Lower leg skin (tissue), 4 donors: ENCODE measurements around the gene RAPGEF4. TPM values are rescaled to one million over a fixed set of nuclear protein-coding genes. Genes with fewer than 3 reads are reported as not detected.
A peak's percentile ranks its signal among the peaks of the same experiment; 100 is the strongest.
"Not testable (repeated sequence)": the region's sequence is repeated elsewhere in the genome, so short reads cannot be mapped to it uniquely, and the experiment has no call there.

Experiments used
- DNase-seq, 2 donors: peaks; one replicate each; pipeline ENCODE4 v3.0.0-alpha.2; 2019; ENCODE audit warnings: low spot score in 2 of 2
- H3K4me3 ChIP-seq: fragments of 200-600 bp; sonication (generic); 2 replicates; pipeline ENCODE4 v1.5.1; 2017; ENCODE audit warnings: mild to moderate bottlenecking, low read depth; ENCODE audit not compliant: poor library complexity, severe bottlenecking
- POLR2A ChIP-seq, 2 donors: fragments of 450-650 bp; IDR thresholded peaks; one replicate each; pipeline ENCODE4 v1.6.1; 2016 to 2017; ENCODE audit warnings: antibody characterized with exemption in 2 of 2, mild to moderate bottlenecking in 1 of 2, moderate library complexity in 1 of 2
- WGBS, 2 donors: methylation state at CpG; one replicate each; pipeline ENCODE4 v1.1.5; 2018; 5-methylcytosine and 5-hydroxymethylcytosine counted together
- intact Hi-C: fragments of 100-400 bp; cut with DNase I; formaldehyde crosslinking; loops from one replicate; pipeline ENCODE4 v1.15.0; 2023; ENCODE audit warnings: low total_unique reads
- total RNA-seq, 4 donors: library from RNA; depleted of rRNA; stranded (reverse); fragments of >200 nt; gene quantifications; one replicate each; pipeline ENCODE4 v1.1.0, GENCODE V29; 2016
- TF ChIP-seq, protein P1 (sequence below), 3 donors: fragments of 450-650 bp; IDR thresholded peaks; one replicate each; pipeline ENCODE4 v1.5.1; 2016; ENCODE audit warnings: antibody characterized with exemption in 3 of 3, mild to moderate bottlenecking in 3 of 3, moderate library complexity in 2 of 3

RAPGEF4 gene
- total RNA-seq, 4 donors from 2014 or later, result 15.5 to 25.8 (median 25.0) TPM

DNA sequence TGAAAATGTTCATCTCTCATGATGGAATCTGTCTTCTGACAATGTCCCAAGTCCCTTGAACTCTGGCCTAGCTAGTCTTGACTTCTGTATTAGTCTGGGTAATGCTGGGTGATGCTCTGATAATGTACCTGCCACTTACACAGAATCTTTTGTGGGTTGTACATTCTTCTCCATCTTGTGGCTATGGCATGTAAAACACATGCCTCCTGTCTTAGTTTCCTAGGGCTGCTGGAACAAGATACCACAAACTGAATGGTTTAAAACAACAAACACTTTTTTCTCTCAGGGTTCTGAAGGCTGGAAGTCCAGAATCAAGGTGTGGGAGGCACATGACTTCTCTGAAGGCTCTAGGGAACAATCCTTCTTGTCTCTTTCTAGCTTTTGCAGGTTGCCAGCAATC lies 57.1 kb downstream of the RAPGEF4 start:
- DNase-seq, result no peak
- no peak overlapping the region for H3K4me3 ChIP-seq
- intact Hi-C loops, result no loop called here
- TF ChIP-seq POLR2A (IDR thresholded peaks at IDR 0.05), result no peak

DNA sequence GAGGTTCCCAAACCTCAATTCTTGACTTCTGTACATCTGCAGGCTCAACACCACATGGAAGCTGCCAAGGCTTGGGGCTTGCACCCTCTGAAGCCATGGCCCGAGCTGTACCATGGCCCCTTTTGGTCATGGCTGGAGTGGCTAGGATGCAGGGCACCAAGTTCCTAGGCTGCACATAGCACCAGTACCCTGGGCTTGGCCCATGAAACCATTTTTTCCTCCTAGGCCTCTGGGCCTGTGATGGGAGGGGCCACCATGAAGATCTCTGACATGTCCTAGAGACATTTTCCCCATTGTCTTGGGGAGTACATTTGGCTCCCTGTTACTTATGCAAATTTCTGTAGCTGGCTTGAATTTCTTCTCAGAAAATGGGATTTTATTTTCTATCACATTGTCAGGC lies 67.7 kb downstream of the RAPGEF4 start:
- not testable (repeated sequence) for H3K4me3 ChIP-seq, DNase-seq
- WGBS, 2 donors, result 67 to 100% methylated on average over 1 of the region's 1 CpG
- intact Hi-C loops, result loop anchor here (5.0 to 10.0 kb wide), 2 partner anchors 221 to 1009 kb away; no protein-coding TSS in a partner anchor

DNA sequence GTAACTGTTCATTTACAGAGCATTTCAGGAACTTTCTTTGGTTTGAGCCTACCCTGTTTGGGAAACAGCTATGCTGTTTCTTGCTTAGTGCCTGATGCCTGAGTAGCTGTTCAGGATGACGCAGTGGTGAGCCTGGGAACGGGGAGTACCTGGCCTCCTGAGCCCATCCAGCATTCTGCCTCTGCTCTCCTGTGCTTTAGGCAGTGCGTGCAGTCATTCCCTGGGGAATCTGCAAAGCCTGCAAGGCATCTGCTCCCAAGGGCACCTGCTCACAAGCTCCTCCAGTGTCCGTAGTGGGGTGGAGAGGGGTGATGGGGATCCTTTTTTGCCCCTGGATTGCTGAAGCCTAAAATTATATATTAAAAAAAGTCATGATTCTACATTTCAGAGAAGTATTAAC lies 68.8 kb downstream of the RAPGEF4 start:
- H3K4me3 ChIP-seq, result no peak overlapping the region
- DNase-seq, result no peak
- WGBS, 2 donors, result 85 to 89% methylated on average over 4 of the region's 4 CpGs
- intact Hi-C loops, result loop anchor here (5.0 to 10.0 kb wide), 2 partner anchors 220 to 1008 kb away; no protein-coding TSS in a partner anchor
- no peak for TF ChIP-seq POLR2A (IDR thresholded peaks at IDR 0.05)
- TF ChIP-seq, protein P1, sequence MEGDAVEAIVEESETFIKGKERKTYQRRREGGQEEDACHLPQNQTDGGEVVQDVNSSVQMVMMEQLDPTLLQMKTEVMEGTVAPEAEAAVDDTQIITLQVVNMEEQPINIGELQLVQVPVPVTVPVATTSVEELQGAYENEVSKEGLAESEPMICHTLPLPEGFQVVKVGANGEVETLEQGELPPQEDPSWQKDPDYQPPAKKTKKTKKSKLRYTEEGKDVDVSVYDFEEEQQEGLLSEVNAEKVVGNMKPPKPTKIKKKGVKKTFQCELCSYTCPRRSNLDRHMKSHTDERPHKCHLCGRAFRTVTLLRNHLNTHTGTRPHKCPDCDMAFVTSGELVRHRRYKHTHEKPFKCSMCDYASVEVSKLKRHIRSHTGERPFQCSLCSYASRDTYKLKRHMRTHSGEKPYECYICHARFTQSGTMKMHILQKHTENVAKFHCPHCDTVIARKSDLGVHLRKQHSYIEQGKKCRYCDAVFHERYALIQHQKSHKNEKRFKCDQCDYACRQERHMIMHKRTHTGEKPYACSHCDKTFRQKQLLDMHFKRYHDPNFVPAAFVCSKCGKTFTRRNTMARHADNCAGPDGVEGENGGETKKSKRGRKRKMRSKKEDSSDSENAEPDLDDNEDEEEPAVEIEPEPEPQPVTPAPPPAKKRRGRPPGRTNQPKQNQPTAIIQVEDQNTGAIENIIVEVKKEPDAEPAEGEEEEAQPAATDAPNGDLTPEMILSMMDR (IDR thresholded peaks at IDR 0.05), result no peak

DNA sequence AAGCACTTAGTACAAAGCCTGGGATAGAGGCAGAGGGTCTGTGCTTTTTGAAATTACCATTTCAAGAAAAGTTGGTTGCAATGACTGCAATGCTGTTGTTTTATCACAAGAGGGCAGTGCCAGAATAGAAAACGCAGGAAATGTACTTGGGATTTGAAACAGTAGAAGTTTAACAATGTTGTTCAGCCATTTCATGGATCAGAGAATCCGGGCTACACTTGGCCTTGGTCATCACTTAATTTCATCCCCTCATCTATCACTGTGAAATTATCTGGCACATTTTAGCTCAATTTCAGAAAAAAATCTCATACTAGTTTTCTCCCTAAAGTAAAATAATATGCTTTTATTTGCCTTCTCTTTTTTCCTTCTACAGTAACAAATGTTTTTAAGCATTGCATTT lies 70.8 kb downstream of the RAPGEF4 start:
- TF ChIP-seq POLR2A (IDR thresholded peaks at IDR 0.05), result no peak
- TF ChIP-seq, protein P1 (IDR thresholded peaks at IDR 0.05), result peak in 1 of 3 donors; percentile 20
- intact Hi-C loops, result loop anchor here (10.0 kb wide), 1 partner anchor 218 kb away; no protein-coding TSS in a partner anchor
- H3K4me3 ChIP-seq, result no peak overlapping the region
- no peak for DNase-seq
- WGBS, 2 donors, result 0% methylated on average over 2 of the region's 2 CpGs

DNA sequence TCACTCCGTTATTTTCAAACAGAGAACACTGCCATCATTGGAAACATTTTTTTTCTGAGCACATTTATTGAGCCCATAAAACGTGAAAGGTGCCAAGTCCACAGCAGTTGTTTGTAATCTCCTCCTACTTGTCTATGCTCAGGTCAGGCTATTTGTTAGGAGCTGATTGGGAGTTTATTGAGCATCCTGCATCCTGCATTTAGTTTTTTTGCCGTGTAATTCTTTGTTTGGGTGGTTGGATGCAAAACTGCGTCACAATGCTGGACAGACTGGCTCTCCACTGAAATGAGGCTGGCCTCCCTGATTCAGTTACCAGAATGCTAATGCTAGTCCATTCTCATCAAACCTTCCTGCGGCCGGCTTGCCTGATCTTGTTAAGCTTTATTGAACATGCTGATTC lies 71.4 kb downstream of the RAPGEF4 start:
- WGBS, 2 donors, result 42 to 51% methylated on average over 6 of the region's 6 CpGs
- DNase-seq, result no peak
- intact Hi-C loops, result loop anchor here (10.0 kb wide), 1 partner anchor 218 kb away; no protein-coding TSS in a partner anchor
- TF ChIP-seq POLR2A (IDR thresholded peaks at IDR 0.05), result no peak
- TF ChIP-seq, protein P1 (IDR thresholded peaks at IDR 0.05), result no peak
- no peak overlapping the region for H3K4me3 ChIP-seq

DNA sequence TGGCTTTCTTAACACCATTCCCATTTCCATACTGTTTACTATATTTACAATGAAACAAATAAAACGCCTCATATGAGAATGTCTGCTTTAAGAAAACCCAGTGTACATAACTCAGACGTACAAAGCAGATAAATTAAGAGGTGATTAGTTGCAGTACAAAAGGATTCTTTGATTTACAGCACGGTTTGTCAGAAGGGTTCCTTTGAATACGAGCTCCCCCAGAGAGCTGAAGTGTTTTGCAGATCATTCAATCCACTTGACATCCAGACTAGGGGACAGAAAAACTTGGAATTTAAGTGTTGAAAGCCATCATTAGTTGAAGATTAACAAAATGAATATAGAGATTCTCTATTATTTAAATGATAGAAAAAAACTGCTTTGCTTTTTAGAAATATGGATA lies 72.5 kb downstream of the RAPGEF4 start:
- WGBS, 2 donors, result 87 to 91% methylated on average over 4 of the region's 4 CpGs
- intact Hi-C loops, result loop anchor here (10.0 kb wide), 1 partner anchor 217 kb away; no protein-coding TSS in a partner anchor
- no peak for DNase-seq
- TF ChIP-seq, protein P1 (IDR thresholded peaks at IDR 0.05), result no peak
- no peak for TF ChIP-seq POLR2A (IDR thresholded peaks at IDR 0.05)
- H3K4me3 ChIP-seq, result no peak overlapping the region

DNA sequence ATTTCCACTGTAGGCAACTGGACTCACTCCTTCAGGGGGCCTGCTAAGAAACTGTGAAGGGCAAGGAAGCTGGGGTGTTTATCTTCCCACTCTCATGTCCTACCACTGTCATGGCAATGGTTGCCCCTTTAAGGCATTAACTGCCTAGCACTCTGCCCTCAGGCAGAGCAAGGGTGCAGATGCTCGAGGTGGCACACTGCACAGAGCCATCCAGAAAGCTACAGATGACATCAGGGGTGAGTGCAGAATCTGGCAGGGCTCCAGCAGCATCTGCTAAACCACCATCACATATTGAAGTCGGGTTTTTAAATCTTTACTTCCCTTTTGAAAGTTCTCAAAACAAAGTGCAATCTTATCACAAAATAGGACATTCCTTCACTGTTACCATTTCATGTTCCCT lies 75.4 kb downstream of the RAPGEF4 start:
- no peak for TF ChIP-seq POLR2A (IDR thresholded peaks at IDR 0.05)
- TF ChIP-seq, protein P1 (IDR thresholded peaks at IDR 0.05), result no peak
- DNase-seq, result no peak
- intact Hi-C loops, result loop anchor here (2.0 to 10.0 kb wide), 2 partner anchors 122 to 404 kb away; no protein-coding TSS in a partner anchor
- WGBS, 2 donors, result 28 to 33% methylated on average over 2 of the region's 2 CpGs
- no peak overlapping the region for H3K4me3 ChIP-seq
